A549 (cell line): Measurements from ENCODE around the gene NXN. TPM values are rescaled to one million over a fixed set of nuclear protein-coding genes. Genes with fewer than 3 reads are reported as not detected.

ENCODE experiments used
- ATAC-seq, 2 experiments: fragments of 200-7000 bp in 1 of 2; fragments of >200 bp in 1 of 2; cut with Nextera tagmentation in 1 of 2; cut with Tn5 transposase in 1 of 2; 3 replicates each; pipeline versions ENCODE4 v1.8.0 to v1.9.1; 2018 to 2020; ENCODE audit warnings: mild to moderate bottlenecking in 1 of 2, moderate library complexity in 1 of 2
- CTCF ChIA-PET: fragments of 300-600 bp; sonication (Branson Sonifier 250); formaldehyde crosslinking; extraction: SDS; loops from one replicate; lab custom pipeline; 2021; ENCODE audit warnings: antibody characterized with exemption, inconsistent platforms; lab: Yijun Ruan, JAX
- POLR2A ChIA-PET: fragments of 350-600 bp; formaldehyde crosslinking; extraction: SDS; loops from one replicate; lab custom pipeline; 2021; ENCODE audit warnings: antibody characterized with exemption, inconsistent platforms; lab: Yijun Ruan, JAX
- DNase-seq, 2 experiments: peaks; one replicate each; pipeline versions ENCODE4 v3.0.0 to v3.0.0-alpha.2; 2011 to 2016; ENCODE audit warnings: low read depth in 1 of 2, low spot score in 1 of 2
- FAIRE-seq: peaks from 2 replicates; lab custom pipeline; 2011; peaks lifted over from hg19 to GRCh38; lab: Jason Lieb, UNC
- H3K27ac ChIP-seq, 2 experiments: fragments of >200 bp; sonication (Bioruptor Twin); formaldehyde crosslinking; 3 replicates each; pipeline ENCODE4 v1.5.1; 2016 to 2017
- H3K4me1 ChIP-seq: fragments of >200 bp; sonication (Bioruptor Twin); formaldehyde crosslinking; 3 replicates; pipeline ENCODE4 v1.6.1; 2016
- H3K4me2 ChIP-seq: fragments of >200 bp; sonication (Bioruptor Twin); formaldehyde crosslinking; 3 replicates; pipeline ENCODE4 v1.6.1; 2016
- H3K4me3 ChIP-seq: fragments of >200 bp; sonication (Bioruptor Twin); formaldehyde crosslinking; 3 replicates; pipeline ENCODE4 v1.5.1; 2016
- H3K9me3 ChIP-seq: fragments of >200 bp; sonication (Bioruptor Twin); formaldehyde crosslinking; 3 replicates; pipeline ENCODE4 v1.6.1; 2016
- ATOH8 ChIP-seq: fragments of 250-450 bp; sonication (Bioruptor Pico); IDR thresholded peaks from 2 replicates; pipeline ENCODE4 v1.5.0; 2020; ENCODE audit warnings: low read depth, mild to moderate bottlenecking, moderate library complexity
- BHLHE40 ChIP-seq: IDR thresholded peaks from 2 replicates; pipeline ENCODE4 v1.6.1; 2012; ENCODE audit warnings: low read depth, low read length, inconsistent platforms
- CBX8 ChIP-seq: fragments of 200-600 bp; sonication (generic); IDR thresholded peaks from 2 replicates; pipeline ENCODE4 v1.6.1; 2016
- CEBPB ChIP-seq, 2 experiments: fragments of >200 bp in 1 of 2; sonication (Bioruptor Twin) in 1 of 2; formaldehyde crosslinking in 1 of 2; IDR thresholded peaks; 2 replicates each; pipeline ENCODE4 v1.6.1; 2012 to 2016
- CHD2 ChIP-seq: fragments of 150-350 bp; IDR thresholded peaks from 2 replicates; pipeline ENCODE4 v1.6.1; 2014; ENCODE audit warnings: low read length; ENCODE audit not compliant: partially characterized antibody
- CHD4 ChIP-seq: fragments of 200-600 bp; sonication (generic); IDR thresholded peaks from 2 replicates; pipeline ENCODE4 v1.6.1; 2016; ENCODE audit warnings: antibody characterized with exemption, mild to moderate bottlenecking, borderline replicate concordance
- E2F6 ChIP-seq: IDR thresholded peaks from 2 replicates; pipeline ENCODE4 v1.6.1; 2012; ENCODE audit warnings: low read depth, borderline replicate concordance
- EHMT2 ChIP-seq: fragments of 200-600 bp; sonication (generic); IDR thresholded peaks from 2 replicates; pipeline ENCODE4 v1.6.1; 2016; ENCODE audit warnings: antibody characterized with exemption, low read depth, mild to moderate bottlenecking, moderate library complexity
- FOSL2 ChIP-seq, 2 experiments: fragments of 450-650 bp in 1 of 2; fragments of >200 bp in 1 of 2; sonication (Bioruptor Twin) in 1 of 2; formaldehyde crosslinking; IDR thresholded peaks; 2 replicates each; pipeline versions ENCODE4 v1.5.0 to v1.6.1; 2016 to 2020; ENCODE audit warnings: mild to moderate bottlenecking in 1 of 2, moderate library complexity in 1 of 2
- HEYL ChIP-seq: fragments of 250-450 bp; sonication (Bioruptor Pico); IDR thresholded peaks from 2 replicates; pipeline ENCODE4 v1.8.0; 2021; ENCODE audit warnings: mild to moderate bottlenecking, moderate library complexity
- HOXB5 ChIP-seq: fragments of 250-450 bp; sonication (Bioruptor Pico); IDR thresholded peaks from 2 replicates; pipeline ENCODE4 v1.5.0; 2020; ENCODE audit warnings: mild to moderate bottlenecking, moderate library complexity
- JUN ChIP-seq, 2 experiments: fragments of >200 bp; sonication (Bioruptor Twin); formaldehyde crosslinking; IDR thresholded peaks; 2 replicates in 1 of 2; 3 replicates in 1 of 2; pipeline ENCODE4 v1.6.1; 2016 to 2017
- KDM1A ChIP-seq: fragments of 200-600 bp; sonication (generic); IDR thresholded peaks from 2 replicates; pipeline ENCODE4 v1.6.1; 2016; ENCODE audit warnings: low read depth, mild to moderate bottlenecking
- MAZ ChIP-seq: fragments of 150-350 bp; IDR thresholded peaks from 2 replicates; pipeline ENCODE4 v1.6.1; 2014; ENCODE audit warnings: antibody characterized with exemption, low read depth, low read length, borderline replicate concordance
- NPAS2 ChIP-seq: fragments of 250-450 bp; sonication (Bioruptor Pico); IDR thresholded peaks from 2 replicates; pipeline ENCODE4 v1.8.0; 2022; ENCODE audit warnings: mild to moderate bottlenecking, moderate library complexity, borderline replicate concordance
- PHF8 ChIP-seq: fragments of 200-600 bp; sonication (generic); IDR thresholded peaks from 2 replicates; pipeline ENCODE4 v1.6.1; 2016; ENCODE audit warnings: low read depth, mild to moderate bottlenecking, antibody characterized with exemption, moderate library complexity, borderline replicate concordance
- POLR2A ChIP-seq: IDR thresholded peaks from 2 replicates; pipeline ENCODE4 v1.6.1; 2012; ENCODE audit warnings: mild to moderate bottlenecking, low read length
- RFX5 ChIP-seq: fragments of 450-650 bp; IDR thresholded peaks from 2 replicates; pipeline ENCODE4 v1.7.1; 2014; ENCODE audit warnings: antibody characterized with exemption, mild to moderate bottlenecking, moderate library complexity
- SMC3 ChIP-seq: fragments of >200 bp; sonication (Bioruptor Twin); formaldehyde crosslinking; IDR thresholded peaks from 3 replicates; pipeline ENCODE4 v1.6.1; 2018; ENCODE audit warnings: inconsistent platforms
- TFCP2L1 ChIP-seq: fragments of 250-450 bp; sonication (Bioruptor Pico); IDR thresholded peaks from 2 replicates; pipeline ENCODE4 v1.5.0; 2021; ENCODE audit warnings: mild to moderate bottlenecking
- TP53 ChIP-seq: fragments of 250-450 bp; sonication (Bioruptor Pico); IDR thresholded peaks from 2 replicates; pipeline ENCODE4 v1.5.0; 2021; ENCODE audit warnings: mild to moderate bottlenecking, moderate library complexity
- ZSCAN20 ChIP-seq: fragments of 250-450 bp; sonication (Bioruptor Pico); IDR thresholded peaks from 2 replicates; pipeline ENCODE4 v1.8.0; 2022; ENCODE audit warnings: mild to moderate bottlenecking, moderate library complexity
- WGBS: methylation state at CpG from one replicate; pipeline ENCODE4 v1.1.6; 2017; ENCODE audit errors: missing lambda C conversion rate; 5-methylcytosine and 5-hydroxymethylcytosine counted together
- polyA plus RNA-seq, 4 experiments: library from polyadenylated mRNA; depleted of rRNA in 3 of 4; stranded (reverse); fragments of >200 nt; fragmentation: RNase III in 1 of 4; extraction: RNeasy Plus Mini Kit Qiagen cat#74134 plus additional on column Dnase treatment in 1 of 4; gene quantifications; 2 replicates in 3 of 4; 3 replicates in 1 of 4; pipeline ENCODE4 v1.2.3, GENCODE V29; 2011 to 2017
- TF ChIP-seq, protein P1 (sequence below): fragments of 450-650 bp; IDR thresholded peaks from 2 replicates; pipeline ENCODE4 v1.6.1; 2014; ENCODE audit warnings: antibody characterized with exemption
- TF ChIP-seq, protein P2 (sequence below): fragments of >200 bp; sonication (Bioruptor Twin); formaldehyde crosslinking; IDR thresholded peaks from 3 replicates; pipeline ENCODE4 v1.6.1; 2016
- TF ChIP-seq, protein P3 (sequence below): fragments of 250-450 bp; sonication (Bioruptor Pico); IDR thresholded peaks from 2 replicates; pipeline ENCODE4 v1.5.0; 2021; ENCODE audit warnings: mild to moderate bottlenecking, moderate library complexity, borderline replicate concordance

Gene NXN
- polyA plus RNA-seq, 2 of the 4 experiments (the other 2 are of a cell fraction) = 24.6 to 31.1 TPM

GRCh38 chr17:916315-916714 lies 63.3 kb downstream of the NXN start:
- 0 out of 3 replicates have a peak, but pooled peaks cover 3% of the 10 kb centered on the region for H3K9me3 ChIP-seq
- FAIRE-seq = no peak
- no peak overlapping the region for H3K4me3 ChIP-seq
- ATAC-seq = no peak
- ChIA-PET CTCF (interaction anchor here (0.8 to 1.7 kb wide), 3 partner anchors 12 to 193 kb away, joined by 3 to 4 read pairs (median 3); no protein-coding TSS in a partner anchor), POLR2A (no interaction called here)
- no peak for DNase-seq
- WGBS = 79% methylated on average over 7 of the region's 7 CpGs
- TF ChIP-seq BHLHE40 (no peak), MAZ (no peak), HEYL (CRISPR knock-in tag) (no peak), TFCP2L1 (CRISPR knock-in tag) (no peak), SMC3 (no peak), HOXB5 (CRISPR knock-in tag) (no peak)
- TF ChIP-seq, protein P1, sequence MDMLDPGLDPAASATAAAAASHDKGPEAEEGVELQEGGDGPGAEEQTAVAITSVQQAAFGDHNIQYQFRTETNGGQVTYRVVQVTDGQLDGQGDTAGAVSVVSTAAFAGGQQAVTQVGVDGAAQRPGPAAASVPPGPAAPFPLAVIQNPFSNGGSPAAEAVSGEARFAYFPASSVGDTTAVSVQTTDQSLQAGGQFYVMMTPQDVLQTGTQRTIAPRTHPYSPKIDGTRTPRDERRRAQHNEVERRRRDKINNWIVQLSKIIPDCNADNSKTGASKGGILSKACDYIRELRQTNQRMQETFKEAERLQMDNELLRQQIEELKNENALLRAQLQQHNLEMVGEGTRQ = no peak
- TF ChIP-seq, protein P2, sequence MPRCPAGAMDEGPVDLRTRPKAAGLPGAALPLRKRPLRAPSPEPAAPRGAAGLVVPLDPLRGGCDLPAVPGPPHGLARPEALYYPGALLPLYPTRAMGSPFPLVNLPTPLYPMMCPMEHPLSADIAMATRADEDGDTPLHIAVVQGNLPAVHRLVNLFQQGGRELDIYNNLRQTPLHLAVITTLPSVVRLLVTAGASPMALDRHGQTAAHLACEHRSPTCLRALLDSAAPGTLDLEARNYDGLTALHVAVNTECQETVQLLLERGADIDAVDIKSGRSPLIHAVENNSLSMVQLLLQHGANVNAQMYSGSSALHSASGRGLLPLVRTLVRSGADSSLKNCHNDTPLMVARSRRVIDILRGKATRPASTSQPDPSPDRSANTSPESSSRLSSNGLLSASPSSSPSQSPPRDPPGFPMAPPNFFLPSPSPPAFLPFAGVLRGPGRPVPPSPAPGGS = no peak
- H3K27ac ChIP-seq = no peak overlapping the region
- H3K4me2 ChIP-seq = no peak overlapping the region
- H3K4me1 ChIP-seq = peaks cover 6% of the 10 kb centered on the region; the same call in 2 of the 3 replicates

DNA sequence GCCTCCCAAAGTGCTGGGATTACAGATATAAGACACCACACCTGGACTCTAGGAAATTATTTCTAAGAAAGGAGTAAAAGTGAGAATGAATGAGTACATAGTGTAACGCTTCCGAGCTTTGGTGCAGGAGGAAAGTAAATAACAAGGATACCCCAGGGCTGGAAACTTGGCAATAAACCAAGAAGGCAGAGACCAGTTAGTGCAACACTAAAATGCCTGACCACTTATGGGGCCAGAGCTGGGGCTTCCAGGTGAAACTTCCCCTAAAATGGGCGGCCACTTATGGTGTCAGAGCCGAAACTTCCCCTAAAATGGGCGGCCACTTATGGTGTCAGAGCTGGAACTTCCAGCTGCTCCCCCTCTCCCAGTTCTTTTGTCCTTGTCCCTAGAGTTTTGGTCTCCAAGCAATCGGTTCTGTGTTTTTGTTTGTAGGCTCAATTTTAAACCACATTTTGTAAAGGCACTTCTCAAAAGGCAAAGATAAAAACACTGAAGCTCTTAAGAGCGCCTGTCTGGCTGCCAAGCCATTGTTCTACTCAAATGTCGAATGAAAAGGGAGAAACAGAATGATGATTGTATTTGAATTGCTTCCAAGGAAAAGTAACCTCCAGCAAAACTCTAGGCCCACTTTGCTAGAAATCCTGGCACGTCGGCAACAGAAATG lies 63.9 kb downstream of the NXN start:
- POLR2A ChIA-PET = no interaction called here
- TF ChIP-seq CHD2 (no peak), CEBPB (IDR thresholded peaks at IDR 0.05) (no peak), CHD4 (no peak)
- TF ChIP-seq, protein P3, sequence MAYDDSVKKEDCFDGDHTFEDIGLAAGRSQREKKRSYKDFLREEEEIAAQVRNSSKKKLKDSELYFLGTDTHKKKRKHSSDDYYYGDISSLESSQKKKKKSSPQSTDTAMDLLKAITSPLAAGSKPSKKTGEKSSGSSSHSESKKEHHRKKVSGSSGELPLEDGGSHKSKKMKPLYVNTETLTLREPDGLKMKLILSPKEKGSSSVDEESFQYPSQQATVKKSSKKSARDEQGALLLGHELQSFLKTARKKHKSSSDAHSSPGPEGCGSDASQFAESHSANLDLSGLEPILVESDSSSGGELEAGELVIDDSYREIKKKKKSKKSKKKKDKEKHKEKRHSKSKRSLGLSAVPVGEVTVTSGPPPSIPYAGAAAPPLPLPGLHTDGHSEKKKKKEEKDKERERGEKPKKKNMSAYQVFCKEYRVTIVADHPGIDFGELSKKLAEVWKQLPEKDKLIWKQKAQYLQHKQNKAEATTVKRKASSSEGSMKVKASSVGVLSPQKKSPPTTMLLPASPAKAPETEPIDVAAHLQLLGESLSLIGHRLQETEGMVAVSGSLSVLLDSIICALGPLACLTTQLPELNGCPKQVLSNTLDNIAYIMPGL = no peak

DNA sequence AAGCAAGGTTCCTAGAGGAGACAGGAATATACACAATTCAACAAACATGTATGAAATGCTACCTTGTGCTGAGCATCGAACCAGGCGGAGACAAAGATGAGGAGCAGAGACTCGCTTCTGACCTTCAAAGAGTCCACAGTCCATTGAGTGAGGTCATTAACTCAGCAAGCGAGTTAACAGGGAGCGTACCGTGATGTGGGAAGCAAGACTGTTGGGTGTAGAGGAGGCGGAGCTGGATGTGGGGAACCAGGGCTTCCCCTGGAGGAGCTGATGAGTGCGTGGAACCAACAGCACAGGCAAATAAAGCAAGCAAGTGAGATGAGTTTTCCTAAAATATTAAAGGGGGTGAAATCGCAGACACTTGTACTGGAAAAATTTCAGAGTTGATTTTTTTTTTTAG lies 65.0 kb downstream of the NXN start:
- H3K9me3 ChIP-seq = 0 out of 3 replicates have a peak, but pooled peaks cover 3% of the 10 kb centered on the region
- POLR2A ChIA-PET = no interaction called here
- CTCF ChIA-PET = interaction anchor here (1.1 to 2.3 kb wide), 4 partner anchors 11 to 66 kb away, joined by 3 to 8 read pairs (median 6); no protein-coding TSS in a partner anchor
- no peak overlapping the region for H3K4me3 ChIP-seq
- WGBS = 95% methylated on average over 9 of the region's 9 CpGs
- DNase-seq = no peak
- no peak for ATAC-seq
- H3K4me2 ChIP-seq = no peak overlapping the region
- no peak for FAIRE-seq
- no peak overlapping the region for H3K27ac ChIP-seq
- TF ChIP-seq PHF8 = no peak
- TF ChIP-seq MAZ = no peak
- no peak for TF ChIP-seq FOSL2 (IDR thresholded peaks at IDR 0.05)
- no peak for TF ChIP-seq FOSL2 (CRISPR knock-in tag; IDR thresholded peaks at IDR 0.05)
- TF ChIP-seq ATOH8 (CRISPR knock-in tag) = no peak
- TF ChIP-seq E2F6 = no peak
- no peak for TF ChIP-seq EHMT2
- TF ChIP-seq CBX8 = no peak
- TF ChIP-seq TP53 (CRISPR knock-in tag) = no peak
- TF ChIP-seq ZSCAN20 = no peak
- TF ChIP-seq KDM1A = no peak
- no peak for TF ChIP-seq RFX5
- TF ChIP-seq JUN (IDR thresholded peaks at IDR 0.05) = no peak
- no peak for TF ChIP-seq POLR2A
- TF ChIP-seq NPAS2 (CRISPR knock-in tag) = no peak
- H3K4me1 ChIP-seq = peaks cover 7% of the 10 kb centered on the region; the same call in 2 of the 3 replicates

More for the DNA sequence above, 63.9 kb downstream of the NXN start:
- Histone ChIP-seq H3K9me3 (0 out of 3 replicates have a peak, but pooled peaks cover 3% of the 10 kb centered on the region), H3K4me3 (no peak overlapping the region), H3K4me2 (no peak overlapping the region), H3K4me1 (no peaks in the 10 kb centered on the region), H3K27ac (no peak overlapping the region)
- FAIRE-seq (no peak), DNase-seq (no peak), ATAC-seq (no peak)
- CTCF ChIA-PET = interaction anchor here (1.1 to 2.3 kb wide), 9 partner anchors 10 to 504 kb away, joined by 3 to 8 read pairs (median 4); no protein-coding TSS in a partner anchor
- 84% methylated on average over 10 of the region's 10 CpGs for WGBS
